Islet of Langerhans (tissue), 1 donor: Measurements from ENCODE around the gene CA6.
"Not testable (repeated sequence)": the region's sequence is repeated elsewhere in the genome, so short reads cannot be mapped to it uniquely, and the experiment has no call there.

Experiments
- FAIRE-seq: peaks from one replicate; lab custom pipeline; 2011; peaks lifted over from hg19 to GRCh38; lab: Jason Lieb, UNC

CA6 gene

DNA sequence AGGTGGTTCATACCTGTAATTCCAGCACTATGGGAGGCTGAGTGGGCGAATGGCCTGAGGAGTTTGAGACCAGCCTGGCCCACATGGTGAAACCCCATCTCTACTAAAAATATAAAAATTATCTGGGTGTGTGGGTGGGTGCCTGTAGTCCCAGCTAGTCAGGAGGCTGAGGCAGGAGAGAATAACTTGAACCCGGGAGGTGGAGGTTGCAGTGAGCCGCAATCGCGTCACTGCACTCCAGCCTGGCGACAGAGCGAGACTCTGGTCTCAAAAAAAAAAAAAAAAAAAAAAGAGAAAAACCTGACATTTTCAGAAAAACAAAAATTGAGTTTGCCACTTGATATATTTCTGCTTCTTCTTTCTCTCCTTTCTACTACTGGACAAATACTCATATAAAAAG lies 24.3 kb downstream of the CA6 start:
- no peak for FAIRE-seq

DNA sequence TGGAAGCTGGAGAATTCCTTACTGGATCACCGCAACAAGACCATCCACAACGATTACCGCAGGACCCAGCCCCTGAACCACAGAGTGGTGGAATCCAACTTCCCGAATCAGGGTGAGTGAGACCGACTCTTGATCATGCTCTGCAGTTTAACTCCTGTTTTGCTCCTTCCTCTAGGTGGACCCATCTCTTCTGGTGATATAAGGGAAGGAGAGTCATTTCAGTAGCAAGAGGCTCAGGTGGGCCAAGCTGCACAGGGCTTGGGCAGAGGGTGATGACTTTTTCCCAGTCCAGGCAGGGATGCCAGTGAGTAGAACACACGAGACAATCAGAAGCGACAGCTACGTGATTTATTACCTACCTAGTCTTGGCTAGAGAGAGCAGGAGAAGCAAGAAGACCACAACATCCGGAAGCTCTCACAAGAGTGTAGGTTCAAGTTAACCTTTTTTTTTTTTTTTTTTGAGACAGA lies 25.2 kb downstream of the CA6 start:
- no peak for FAIRE-seq

DNA sequence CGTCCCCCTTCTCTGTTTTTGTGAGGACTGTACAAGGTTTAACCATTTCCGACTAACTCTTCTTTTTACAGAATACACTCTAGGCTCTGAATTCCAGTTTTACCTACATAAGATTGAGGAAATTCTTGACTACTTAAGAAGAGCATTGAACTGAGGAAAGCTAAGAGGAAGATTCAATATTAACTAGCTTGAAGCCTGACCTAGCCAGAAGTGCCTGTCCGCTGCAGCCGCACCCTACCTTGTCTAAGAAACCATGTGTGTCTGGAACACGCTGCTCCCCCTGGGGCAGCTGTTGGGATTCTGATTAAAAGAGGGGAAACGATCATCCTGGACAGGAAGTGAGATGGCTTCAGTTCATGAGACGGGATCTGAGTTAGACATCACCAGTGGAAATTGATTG lies 28.9 kb downstream of the CA6 start:
- no peak for FAIRE-seq

DNA sequence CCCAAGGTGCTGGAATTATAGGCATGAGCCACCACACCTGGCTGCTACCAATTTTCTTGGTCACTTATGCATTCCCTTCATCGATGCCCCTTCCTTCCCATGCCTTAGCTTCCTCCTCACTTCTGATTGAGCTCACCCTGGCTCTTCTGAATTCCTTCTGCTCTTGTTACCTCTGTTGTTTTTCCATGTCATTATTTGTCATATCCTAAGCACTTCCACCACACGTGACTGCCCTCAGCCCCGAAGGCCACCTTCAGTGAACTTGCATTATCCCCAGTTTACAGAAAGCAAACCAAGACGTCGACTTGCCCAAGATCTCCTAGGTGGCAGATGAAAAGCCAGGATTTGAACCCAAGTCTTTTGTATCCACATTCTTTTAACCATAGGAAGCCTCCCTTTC lies 30.7 kb downstream of the CA6 start:
- FAIRE-seq, result no peak

DNA sequence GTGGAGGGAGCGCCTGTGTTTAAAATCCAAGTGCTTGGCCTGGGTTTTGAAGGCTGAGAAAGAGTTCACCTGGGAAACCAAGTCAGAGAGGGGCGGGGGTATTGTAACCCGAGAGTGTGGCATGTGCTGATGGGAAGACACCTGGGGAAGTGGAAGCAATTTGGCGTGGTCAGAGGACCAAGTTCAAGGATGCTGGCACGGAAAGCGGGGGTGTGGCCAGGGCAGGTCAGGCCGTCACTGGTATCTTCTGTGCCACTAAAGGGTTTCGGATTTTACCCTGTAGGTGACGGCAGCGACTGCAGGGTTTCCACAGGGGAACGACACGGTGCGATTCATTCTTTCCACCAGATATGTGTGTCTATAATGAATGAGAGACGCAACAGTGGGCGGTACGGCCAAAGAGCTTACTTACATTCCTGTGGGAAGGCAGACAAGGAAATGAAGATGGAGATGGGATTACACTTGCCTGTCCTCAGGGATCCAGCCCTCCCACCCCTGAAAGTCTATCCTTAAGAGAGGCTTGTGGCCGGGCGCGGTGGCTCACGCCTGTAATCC lies 31.3 kb downstream of the CA6 start:
- FAIRE-seq, result no peak

DNA sequence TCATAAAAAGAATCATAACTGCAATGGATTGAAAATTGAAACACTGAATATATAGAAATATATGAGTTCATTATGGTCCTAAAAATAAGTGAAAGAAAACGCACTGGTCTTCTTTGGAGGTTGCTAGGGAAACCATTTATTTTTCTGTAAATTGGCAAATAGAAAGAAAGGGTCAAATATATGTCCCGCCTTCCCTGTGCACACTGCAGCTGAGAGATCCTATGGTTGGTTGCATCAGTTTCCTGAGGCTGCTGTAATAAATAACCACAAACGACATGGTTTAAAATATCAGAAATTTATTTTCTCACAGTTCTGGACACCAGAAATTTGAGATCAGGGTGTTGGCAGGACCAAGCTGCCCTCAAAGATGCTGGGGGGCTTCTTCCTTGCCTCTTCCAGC lies 35.0 kb downstream of the CA6 start:
- FAIRE-seq, result no peak

DNA sequence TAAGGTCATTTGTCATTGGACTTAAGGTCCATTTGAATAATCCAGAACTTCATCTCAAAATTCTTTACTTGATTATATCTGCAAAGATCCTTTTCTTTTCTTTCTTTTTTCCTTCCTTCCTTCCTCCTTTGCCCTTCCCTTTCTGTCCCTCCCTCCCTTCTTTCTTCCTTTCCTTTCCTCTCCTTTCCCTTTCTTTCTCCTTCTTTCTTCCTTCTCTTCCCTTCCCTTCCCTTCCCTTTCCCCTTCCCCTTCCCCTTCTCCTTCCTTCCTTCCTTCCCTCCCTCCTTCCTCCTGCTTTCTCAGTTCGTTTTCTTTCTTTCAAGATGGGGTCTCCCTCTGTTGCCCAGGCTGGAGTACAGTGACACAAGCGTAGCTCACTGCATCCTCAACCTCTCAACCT lies 35.5 kb downstream of the CA6 start:
- no peak for FAIRE-seq

DNA sequence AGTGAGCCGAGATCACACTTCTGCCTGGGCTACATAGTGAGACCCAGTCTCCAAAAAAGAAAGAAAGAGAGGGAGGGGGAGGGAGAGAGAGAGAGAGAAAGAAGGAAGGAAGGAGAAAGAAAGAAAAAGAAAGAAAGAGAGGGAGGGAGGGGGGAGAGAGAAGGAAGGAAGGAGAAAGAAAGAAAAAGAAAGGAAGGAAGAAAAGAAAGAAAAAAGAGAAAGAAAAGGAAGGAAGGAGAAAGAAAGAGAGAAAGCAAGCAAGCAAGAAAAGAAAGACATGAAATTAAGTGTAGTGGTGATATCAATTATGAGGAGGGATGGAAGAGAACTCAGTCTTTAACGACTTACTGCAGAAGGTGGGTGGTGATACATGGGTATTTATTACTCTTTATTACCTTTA lies 38.5 kb downstream of the CA6 start:
- no peak for FAIRE-seq

DNA sequence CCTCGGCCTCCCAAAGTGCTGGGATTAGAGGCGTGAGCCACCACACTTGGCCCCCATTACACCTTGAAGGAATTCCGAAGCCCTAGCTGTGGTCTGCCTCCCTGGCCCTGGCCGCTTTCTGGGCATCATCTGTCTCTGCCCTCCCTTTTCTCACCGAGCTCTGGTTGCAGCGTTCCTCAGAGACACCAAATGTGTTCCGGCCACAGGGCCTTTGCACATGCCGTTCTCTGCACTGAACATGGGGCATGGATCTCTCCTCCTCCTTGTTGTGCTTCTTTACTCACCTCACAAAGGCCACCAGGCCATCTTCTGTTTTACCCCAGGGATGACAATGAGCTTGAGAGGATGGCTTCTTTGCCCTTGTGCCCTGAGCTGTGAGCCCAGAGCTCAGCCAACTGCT lies 39.3 kb downstream of the CA6 start:
- FAIRE-seq, result no peak

DNA sequence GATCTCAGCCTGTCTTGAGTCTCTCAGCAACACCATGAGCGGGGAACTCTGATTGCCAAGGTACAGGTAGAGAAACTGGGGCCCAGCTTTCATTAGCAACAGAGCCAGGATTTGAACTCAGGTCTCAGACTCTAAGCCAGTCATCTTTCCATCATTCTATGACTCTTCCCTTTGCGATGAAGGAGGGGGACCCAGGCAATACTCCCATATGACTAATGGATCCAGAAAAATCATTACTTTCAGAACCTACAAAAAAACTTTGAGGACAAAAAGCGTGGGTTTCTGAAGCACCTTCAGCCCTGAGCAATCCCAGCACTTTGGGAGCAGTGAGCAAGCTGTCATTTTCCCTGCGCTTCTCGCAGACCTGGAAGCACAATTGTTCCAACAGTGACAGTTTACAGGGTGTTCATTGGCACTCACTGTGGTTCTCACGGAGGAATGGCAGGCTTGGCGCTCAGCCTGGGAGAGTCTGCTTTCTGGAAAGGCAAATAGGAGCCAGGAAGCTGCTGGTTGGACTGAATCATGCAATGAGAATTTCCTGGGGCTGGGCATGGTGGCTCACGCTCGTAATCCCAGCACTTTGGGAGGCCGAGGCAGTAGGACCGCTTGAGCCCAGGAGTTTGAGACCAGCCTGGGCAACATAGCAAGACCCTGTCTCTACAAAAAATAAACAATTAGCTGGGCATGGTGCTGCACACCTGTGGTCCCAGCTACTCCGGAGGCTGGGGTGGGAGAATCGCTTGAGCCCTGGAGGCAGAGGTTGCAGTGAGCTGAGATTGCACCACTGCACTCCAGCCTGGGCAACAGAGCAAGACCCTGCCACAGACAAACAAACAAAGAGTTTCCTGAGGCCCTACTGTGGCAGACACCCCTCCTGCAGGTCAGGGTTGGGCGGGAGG lies 40.5 kb downstream of the CA6 start:
- no peak for FAIRE-seq

DNA sequence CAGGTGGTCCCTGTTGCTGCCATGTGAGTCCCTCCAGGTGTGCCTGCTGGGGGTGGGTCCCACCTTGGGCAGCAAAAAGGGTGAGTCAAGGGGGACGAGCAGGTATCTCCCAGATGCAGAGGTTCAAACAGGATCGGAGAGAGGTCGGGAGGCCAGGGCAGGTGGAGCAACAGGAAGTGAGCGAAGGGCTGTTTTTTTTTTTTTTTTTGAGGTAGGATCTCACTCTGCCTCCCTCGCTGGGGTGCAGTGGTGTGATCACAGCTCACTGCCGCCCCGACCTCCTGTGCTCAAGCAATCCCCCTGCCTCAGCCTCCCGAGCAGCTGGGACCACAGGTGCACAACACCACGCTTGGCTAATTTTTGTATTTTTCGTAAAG lies 41.1 kb downstream of the CA6 start:
- FAIRE-seq, result no peak

DNA sequence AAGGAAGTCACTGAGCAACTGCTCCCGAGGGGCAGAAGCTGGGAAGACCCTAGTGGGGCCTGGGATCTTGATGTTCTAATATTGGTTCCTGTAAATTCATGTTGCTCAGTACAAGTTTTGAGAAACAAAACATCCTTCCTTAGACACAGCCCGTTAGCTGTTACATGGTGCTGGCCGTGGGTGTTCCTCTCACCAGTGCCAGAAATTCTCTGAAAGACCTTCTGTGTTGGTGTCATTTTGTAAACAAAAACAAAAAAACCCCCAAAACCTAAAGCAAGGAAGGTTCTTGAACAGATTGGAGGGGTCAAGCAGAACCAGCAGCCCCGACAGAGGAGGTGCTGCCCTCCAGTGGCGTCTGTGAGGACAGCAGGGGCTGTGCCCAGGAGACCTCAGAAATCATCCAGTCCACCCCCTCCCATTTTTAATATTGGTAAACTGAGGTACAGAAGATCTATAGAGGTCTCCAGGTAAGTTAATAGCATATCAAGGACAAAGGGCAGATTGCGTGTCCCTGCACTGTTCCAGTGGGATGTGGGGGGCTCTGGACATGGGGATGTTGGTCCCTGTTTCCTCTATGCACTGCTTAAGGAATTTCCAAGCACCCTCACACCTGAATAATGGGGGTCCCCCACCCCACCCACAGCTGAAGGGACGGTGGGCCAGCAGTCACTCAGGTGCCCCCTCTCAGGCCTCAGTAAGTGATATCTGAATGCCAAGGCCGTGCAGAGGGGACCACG lies 42.4 kb downstream of the CA6 start:
- FAIRE-seq, result no peak

DNA sequence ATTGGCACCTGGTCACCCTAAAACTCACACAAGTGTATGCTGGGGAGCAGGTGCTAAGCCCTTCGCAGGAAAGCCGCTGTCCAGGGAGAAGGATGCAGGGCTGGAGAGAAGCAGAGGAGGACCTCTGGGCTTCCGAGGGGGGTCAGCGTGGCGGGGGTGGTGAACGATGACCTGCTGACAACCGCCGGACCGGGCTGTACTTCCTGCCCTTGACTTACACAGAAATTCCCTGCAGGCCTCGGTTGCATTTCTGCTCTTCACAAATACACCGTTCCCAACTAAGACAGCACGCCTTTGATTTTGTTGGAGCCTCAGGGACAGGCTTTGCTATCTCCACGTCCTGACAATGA lies 42.9 kb downstream of the CA6 start:
- FAIRE-seq, result no peak

DNA sequence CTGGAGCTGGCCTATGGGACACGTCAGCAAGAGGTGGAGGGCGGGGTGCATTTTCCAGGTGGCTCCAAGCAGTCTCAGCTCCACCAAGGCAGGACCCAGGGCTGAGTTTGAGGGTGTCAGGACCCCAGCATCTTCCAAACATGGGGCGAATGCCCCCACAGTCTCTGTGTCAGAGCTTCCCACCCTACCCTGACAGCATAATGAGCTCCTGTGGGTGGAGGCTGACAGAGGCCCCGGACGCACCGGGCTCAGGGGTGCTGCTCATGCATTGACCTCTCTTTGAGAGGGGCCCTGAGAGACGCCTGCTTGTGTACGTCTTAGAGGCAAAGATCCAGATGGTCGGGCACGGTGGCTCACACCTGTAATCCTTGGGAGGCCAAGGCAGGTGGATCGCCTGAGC lies 43.4 kb downstream of the CA6 start:
- no peak for FAIRE-seq

DNA sequence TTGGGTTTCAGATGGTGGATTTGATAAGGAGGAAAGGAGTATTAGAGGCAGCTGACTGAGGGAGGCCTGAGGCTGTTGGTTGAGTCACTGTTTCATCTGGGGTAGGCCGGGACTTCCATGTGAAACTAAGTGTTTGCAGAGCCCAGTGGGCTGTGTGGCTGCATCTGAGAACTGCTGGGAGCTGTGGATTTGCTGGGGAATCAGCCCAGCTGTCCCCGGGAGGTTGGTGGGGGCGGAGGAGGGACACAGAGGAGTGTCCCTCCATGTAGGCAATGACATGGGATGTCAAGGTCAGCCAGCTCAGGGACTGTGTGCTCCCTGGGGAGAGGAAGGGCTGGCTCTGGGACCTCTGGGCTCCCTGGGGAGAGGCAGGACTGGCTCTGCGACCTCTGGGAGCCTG lies 44.2 kb downstream of the CA6 start:
- FAIRE-seq, result no peak

DNA sequence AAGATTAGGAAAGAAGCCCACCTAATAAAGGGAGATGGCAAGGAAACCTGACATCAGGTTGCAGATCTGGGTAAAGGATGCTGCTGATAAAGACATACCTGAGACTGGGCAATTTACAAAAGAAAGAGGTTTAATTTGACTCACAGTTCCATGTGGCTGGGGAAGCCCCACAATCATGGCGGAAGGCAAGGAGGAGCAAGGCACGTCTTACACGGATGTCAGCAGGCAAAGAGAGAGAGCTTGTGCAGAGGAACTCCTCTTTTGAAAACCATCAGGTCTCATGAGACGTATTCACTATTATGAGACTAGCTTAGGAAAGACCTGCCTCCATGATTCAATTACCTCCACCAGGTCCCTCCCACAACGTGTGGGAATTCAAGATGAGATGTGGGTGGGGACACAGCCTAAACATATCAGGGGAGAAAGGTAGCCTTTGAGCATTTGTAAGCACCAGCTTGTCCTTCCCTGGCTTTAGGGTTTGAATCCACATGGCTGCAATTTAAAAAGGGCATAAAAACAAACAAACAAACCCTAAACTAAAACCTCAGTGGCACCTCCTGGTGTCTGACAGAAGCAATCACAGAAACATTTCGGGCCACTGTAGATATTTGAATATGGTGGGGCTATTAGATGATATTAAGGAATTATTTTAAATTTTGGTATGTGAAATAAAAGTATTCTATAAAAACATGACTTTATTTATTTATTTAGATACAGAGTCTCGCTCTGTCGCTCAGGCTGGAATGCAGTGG lies 47.4 kb downstream of the CA6 start:
- no peak for FAIRE-seq

DNA sequence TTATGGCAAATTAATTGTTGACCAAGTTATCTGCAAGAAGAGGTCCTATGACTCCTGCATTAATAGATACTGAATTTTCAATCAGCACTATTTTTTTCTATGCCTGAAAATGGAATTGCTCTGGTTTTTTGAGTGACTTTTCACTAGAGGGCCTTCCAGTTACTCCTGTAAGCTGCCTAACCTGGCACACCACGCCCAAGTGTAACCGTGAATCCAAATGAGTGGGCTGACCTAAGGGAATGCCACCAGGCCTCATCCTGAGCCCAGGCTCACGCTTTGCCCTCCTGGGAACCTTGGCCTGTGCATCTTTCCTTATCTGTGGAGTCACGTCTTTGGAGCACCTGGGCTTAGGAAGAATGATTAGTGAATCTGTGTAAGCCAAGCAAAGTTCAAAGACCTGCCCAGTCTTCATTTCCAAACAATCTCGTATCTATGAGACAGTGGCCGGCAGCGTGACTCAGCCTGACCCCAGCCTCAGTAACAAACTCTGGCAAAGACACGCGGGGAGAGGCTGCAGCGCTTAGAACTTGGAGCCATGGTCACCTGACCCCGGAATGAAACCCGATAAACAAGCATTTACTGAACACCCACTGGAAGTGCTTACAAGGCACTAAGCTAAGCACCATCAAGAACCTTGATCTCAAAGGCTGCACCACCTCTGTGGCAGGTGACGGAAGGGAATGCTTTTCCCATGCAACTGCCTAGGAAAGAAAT lies 48.5 kb downstream of the CA6 start:
- FAIRE-seq, result not testable (repeated sequence)

DNA sequence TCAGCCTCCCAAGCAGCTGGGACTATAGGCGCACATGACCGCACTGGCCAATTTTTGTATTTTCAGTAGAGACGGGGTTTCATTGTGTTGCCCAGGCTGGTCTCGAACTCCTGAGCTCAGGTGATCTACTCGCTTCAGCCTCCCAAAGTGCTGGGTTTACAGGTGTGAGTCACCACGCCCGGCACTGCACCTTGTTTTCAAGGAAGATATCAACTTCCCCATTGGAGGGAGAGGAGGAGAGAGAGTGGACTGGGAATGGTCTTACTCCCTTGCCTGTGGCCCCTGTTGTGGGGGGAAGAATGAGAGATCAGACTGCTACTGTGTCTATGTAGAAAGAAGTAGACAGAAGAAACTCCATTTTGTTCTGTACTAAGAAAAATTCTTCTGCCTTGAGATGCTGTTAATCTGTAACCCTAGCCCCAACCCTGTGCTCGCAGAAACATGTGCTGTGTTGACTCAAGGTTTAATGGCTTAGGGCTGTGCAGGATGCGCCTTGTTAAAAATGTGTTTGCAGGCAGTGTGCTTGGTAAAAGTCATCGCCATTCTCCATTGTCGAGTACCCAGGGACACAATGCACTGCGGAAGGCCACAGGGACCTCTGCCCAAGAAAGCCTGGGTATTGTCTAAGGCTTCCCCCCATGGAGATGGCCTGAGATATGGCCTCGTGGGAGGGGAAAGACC lies 56.0 kb downstream of the CA6 start:
- not testable (repeated sequence) for FAIRE-seq

DNA sequence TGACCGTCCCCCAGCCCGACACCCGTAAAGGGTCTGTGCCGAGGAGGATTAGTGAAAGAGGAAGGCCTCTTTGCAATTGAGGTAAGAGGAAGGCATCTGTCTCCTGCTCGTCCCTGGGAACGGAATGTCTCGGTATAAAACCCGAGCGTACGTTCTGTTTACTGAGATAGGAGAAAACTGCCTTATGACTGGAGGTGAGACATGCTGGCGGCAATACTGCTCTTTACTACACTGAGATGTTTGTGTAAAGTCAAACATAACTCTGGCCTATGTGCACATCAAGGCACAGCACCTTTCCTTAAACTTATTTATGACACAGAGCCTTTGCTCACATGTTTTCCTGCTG lies 56.5 kb downstream of the CA6 start:
- FAIRE-seq, result not testable (repeated sequence)

DNA sequence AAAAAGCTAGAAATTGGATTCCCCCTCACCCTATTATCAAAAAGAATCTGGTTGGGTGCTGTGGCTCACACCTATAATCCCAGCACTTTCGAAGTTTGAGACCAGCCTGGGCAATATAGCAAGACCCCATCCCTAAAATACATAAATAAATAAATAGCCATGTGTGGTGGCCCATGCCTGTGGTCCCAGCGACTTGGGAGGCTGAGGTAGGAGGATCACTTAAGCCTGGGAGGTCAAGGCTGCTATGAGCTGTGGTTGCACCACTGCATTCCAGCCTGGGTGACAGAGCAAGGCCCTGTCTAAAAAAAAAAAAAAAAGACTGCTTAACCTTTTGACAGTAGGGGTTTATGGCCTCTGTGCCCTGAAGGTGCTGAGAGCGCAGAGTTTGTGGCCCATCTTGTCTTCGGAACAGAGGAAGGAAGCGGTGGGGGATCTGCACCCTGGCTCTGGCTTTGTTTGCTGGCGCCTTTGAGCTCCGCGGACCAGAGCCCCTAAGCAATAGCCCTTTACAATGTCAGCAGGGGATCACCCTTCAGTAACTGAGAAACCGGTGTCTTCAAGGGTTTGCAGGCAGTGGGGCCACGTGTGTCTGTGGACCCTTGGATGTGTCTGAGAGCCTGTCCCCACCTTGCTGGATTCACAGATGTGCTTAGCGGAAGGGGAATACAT lies 58.5 kb downstream of the CA6 start:
- no peak for FAIRE-seq
